ENCODE data around the gene USP54.
"Not testable (repeated sequence)": the region's sequence is repeated elsewhere in the genome, so short reads cannot be mapped to it uniquely, and the experiment has no call there.

USP54 gene

DNA sequence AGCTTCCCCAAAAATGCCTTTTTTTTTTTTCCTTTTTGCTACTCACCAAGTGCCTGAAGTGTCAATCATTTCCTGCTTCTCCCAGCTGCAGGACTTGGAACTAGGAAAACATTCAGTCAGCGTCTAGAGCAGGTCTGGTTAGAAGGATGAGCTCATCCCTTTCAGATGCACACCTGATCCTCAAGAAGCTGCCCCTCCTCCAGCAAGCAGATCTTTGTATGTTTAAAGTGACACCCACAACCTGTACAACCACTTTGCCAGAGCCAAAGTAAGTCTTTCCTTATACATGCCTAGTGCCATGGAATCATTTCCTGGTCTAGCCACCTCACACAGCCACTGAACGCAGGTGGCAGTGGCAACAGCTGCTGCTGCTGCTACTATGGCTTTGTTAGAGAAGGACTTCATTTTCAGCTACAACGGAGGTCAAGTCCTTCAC, 10.4 kb upstream of the USP54 start:
- no peak for TF ChIP-seq POLR2A (IDR thresholded peaks at IDR 0.05; ENCODE audit: low read length)
- TF ChIP-seq GATA1 (IDR thresholded peaks at IDR 0.05; ENCODE audit: low read depth, low read length), result no peak
- no peak for DNase-seq

DNA sequence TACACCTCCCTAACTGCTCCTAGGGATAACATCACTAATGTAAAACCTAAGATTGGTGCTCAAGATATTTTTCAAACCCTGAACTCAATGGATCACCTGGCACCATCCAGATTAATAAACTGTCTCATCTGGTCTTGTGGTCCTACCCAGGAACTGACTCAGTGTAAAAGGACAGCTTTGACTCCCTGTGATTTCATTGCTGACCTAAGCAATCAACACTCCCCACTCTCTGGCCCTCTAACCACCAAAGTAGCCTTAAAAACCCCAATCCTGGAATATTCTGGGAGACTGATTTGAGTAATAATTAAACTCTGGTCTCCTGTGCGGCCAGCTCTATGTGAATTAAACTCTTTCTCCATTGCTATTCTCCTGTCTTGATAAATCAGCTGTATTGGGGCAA, 6.2 kb upstream of the USP54 start:
- TF ChIP-seq GATA1 (IDR thresholded peaks at IDR 0.05; ENCODE audit: low read depth, low read length) (no peak), POLR2A (IDR thresholded peaks at IDR 0.05; ENCODE audit: low read length) (no peak)
- DNase-seq, result no peak

DNA sequence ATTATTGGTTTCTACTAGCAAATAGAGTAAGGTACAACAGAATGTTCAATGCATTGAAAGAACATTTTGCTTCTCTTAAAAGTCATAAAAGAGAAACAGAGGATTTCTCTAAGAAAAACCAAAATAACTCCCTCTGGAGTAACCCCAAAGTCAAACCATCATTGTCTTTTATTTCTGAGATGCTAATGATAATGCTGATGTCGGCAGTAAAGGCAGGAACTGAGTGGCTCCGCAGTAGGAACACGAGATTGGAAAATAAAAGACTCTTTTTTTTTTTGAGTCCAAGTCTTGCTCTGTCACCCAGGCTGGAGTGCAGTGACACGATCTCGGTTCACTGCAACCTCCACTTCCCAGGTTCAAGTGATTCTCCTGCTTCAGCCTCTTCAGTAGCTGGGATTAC, 2.7 kb upstream of the USP54 start:
- no peak for DNase-seq
- TF ChIP-seq POLR2A (IDR thresholded peaks at IDR 0.05; ENCODE audit: low read length), result no peak
- TF ChIP-seq GATA1 (IDR thresholded peaks at IDR 0.05; ENCODE audit: low read depth, low read length), result no peak

DNA sequence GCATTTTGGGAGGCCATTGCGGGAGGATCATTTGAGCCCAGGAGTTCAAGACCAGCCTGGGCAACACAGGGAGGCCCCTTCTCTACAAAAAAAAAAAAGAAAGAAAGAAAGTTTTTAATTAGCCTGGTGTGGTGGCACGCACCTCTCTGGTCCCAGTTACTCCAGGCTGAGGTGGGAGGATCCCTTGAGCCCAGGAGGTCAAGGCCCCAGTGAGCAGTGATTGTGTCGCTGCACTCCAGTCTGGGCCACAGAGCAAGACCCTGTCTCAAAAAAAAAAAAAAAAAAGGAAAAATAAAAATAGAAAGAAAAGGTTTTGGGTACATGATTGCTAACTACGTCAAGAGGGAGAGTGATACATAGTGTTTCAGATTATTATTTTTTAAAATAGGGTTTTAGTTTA, 2.0 kb upstream of the USP54 start:
- no peak for DNase-seq
- TF ChIP-seq POLR2A (IDR thresholded peaks at IDR 0.05; ENCODE audit: low read length) (no peak), GATA1 (IDR thresholded peaks at IDR 0.05; ENCODE audit: low read depth, low read length) (no peak)

DNA sequence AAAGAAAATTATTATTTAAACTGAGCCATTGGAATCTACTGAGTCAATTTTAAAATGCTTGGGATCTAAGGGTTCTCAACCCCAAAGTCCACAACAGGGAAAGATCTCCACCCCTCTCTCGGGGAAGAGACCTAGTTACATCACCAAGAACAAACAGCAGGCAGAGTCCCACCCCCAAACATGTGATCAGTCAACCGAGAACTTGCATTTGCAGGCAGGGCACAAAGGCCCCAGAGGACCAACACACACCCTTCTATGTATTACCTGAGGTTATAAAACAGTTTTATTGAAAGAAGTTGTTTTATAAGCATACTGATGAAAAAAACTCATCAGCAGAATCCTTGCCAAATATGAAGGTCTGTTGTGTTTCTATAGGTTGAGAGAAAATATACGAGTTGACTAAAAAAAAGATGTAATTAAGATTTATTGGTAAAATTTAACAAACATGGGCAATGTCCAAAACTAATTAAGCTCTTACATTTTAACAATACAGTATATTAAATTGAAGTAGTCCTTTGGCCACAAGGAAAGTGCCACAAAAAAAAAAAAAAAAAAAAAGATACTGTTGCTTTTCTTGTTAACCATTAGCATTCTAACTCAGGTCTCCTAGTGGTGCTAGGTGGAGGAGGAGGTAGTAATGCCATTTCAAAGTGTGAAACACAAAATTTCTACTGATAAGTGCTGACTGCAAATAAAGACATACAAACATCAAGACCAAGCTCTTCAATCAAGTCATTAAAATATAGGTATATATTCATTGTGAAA, 975 bp upstream of the USP54 start:
- TF ChIP-seq POLR2A (IDR thresholded peaks at IDR 0.05; ENCODE audit: low read length) (no peak), GATA1 (IDR thresholded peaks at IDR 0.05; ENCODE audit: low read depth, low read length) (no peak)
- DNase-seq, result peak; percentile 48 to 54

DNA sequence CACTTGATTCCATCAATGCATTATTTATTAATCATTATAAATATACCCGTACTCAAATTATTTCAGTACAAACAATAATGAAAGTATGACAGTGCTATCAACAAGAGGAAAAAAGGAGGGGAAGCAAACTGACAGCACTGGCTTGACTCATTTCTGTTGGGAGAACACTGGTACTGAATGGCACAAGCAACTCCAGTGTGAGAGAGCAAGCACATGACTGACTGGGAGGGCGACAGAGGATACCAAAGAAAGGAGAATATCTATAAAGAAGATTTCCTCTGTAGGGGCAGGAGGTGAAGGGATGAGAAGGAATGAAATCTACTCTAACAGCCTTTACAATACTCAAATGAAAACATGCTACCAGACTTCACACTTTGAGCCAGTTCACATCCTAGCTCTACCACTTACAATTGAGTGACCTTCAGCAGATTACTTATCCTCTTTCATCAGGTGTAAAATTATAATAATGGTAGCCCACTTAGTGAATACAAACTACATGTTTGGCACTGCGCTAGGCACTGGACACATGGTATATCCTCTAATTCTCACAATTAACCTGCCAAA, 1.5 kb downstream of the USP54 start:
- no peak for DNase-seq
- no peak for TF ChIP-seq POLR2A (IDR thresholded peaks at IDR 0.05; ENCODE audit: low read length)
- no peak for TF ChIP-seq GATA1 (IDR thresholded peaks at IDR 0.05; ENCODE audit: low read depth, low read length)

DNA sequence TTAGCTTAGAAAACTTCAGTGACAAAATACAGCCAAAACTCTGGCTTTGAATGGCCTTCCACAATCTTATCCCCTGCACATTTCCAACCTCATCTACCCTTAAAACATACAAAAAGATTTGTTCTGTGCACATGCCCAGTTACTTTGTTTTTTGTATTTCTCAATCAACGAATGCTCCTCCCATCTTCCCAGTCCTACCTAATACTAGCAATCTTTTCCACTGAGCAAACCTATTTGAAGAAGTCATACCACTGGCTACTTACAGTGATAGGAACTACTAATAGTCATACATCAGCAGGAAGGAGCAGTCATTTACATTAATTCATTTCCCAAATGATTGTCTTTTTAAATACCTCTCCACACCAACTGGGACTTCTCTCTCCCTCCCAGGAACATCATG, 2.5 kb downstream of the USP54 start:
- no peak for DNase-seq
- TF ChIP-seq POLR2A (IDR thresholded peaks at IDR 0.05; ENCODE audit: low read length) (no peak), GATA1 (IDR thresholded peaks at IDR 0.05; ENCODE audit: low read depth, low read length) (no peak)

DNA sequence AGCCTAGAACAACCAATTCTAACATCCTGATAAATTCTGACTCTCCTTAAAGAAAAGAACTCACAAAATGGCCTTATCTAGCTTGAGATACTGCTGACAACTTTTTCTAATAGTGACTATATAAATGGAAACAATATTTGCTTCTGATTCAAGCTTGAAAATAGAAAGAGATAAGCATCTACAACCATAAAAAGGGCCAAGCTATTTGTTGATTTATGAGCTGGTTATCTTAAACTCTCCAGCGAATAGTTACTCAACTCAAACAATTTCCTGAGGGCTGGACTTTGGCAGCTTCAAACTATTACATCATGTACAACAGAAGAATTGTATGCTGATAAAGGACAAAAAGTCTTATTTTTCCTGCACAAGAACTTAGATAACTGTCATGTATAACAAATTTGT, 4.6 kb downstream of the USP54 start:
- TF ChIP-seq GATA1 (IDR thresholded peaks at IDR 0.05; ENCODE audit: low read depth, low read length), result no peak
- DNase-seq, result peak; percentile 56 to 57

DNA sequence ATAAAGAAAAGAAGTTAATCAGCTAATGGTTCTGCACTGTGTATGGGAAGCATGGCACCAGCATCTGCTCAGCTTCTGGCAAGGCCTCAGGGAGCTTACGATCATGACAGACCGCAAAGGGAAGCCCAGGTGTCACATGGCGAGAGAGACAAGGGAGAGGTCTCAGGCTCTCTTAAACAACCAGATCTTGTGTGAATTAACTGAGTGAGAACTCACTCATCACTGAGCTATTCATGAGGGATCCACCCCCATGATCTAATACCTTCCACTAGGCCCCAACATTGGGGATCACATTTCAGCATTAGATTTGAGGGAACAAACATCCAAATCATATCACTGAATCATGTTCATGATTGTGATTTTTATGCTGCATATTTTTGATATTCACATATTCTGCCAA, 5.8 kb downstream of the USP54 start:
- TF ChIP-seq GATA1 (IDR thresholded peaks at IDR 0.05; ENCODE audit: low read depth, low read length) (no peak), POLR2A (IDR thresholded peaks at IDR 0.05; ENCODE audit: low read length) (no peak)
- no peak for DNase-seq

DNA sequence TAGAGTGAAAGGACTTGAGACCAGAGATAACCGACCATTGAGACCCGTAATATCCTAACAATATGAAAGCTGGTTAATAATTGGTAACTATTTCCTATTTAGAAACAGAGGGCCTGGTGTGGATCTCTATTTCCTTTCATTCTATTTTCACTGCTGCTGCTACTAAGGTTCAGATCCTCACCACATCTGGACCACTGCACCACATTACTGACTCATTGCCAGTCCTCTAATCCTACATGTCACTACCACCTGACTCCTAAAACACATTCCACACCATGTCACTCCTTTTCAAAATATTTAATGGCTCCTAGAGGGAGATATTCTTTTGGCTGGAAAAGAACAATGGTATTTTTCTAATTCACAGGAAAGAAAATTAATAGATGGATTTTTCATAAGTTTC, 6.4 kb downstream of the USP54 start:
- TF ChIP-seq POLR2A (IDR thresholded peaks at IDR 0.05; ENCODE audit: low read length) (no peak), GATA1 (IDR thresholded peaks at IDR 0.05; ENCODE audit: low read depth, low read length) (no peak)
- no peak for DNase-seq

DNA sequence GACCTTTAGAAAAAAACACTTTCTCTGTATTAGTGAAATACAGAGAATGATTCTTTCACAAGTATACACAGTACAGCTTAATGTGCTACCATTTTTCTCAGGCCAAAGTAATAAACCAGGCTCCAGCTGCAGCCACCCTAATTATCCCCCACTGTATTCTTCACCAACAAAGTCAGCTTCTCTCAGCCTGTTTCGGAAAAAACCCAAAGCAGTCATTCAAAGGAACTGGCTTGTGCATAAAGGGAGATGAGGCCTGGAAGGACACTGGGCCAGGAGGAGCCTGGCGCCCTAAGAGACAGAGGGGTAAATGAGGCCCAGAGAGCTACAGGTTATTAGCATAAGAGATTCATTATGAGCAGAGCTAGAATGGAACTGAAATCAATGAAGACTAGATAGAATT, 9.2 kb downstream of the USP54 start:
- TF ChIP-seq GATA1 (IDR thresholded peaks at IDR 0.05; ENCODE audit: low read depth, low read length), result no peak
- TF ChIP-seq POLR2A (IDR thresholded peaks at IDR 0.05; ENCODE audit: low read length), result no peak
- no peak for DNase-seq

DNA sequence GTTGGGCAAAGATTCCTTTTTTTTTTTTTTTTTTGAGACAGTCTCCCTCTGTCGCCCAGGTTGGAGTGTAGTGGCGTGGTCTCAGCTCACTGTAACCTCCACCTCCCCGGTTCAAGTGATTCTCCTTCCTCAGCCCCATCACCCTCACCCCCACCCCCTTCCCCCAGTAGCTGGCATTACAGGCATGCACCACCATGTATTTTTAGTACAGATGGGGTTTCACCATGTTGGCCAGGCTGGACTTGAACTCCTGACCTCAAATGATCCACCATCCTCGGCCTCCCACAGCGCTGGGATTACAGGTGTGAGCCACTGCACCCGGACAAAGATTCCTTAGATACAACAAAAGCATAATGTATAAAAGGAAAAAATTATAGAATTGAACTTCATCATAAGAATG, 12.2 kb downstream of the USP54 start:
- not testable (repeated sequence) for DNase-seq

DNA sequence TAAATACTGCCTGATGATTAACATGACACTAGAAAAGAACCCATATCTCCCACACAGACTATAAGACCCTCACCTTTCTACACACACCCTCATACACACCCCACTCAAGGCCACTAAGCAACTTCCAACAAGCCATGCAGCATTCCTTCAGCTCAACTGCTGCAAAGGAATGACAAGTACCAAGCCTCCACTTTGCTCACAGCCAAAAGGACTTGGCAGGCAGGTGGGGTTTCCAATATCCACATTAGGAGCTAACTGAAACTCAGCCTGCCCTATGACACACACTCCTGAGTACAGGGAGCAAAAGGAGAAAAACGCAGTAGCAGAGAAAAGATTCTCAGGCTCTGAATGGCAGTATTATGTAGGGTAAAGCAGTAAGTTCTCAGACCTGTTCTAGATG, 13.4 kb downstream of the USP54 start:
- TF ChIP-seq GATA1 (IDR thresholded peaks at IDR 0.05; ENCODE audit: low read depth, low read length) (no peak), POLR2A (IDR thresholded peaks at IDR 0.05; ENCODE audit: low read length) (no peak)

DNA sequence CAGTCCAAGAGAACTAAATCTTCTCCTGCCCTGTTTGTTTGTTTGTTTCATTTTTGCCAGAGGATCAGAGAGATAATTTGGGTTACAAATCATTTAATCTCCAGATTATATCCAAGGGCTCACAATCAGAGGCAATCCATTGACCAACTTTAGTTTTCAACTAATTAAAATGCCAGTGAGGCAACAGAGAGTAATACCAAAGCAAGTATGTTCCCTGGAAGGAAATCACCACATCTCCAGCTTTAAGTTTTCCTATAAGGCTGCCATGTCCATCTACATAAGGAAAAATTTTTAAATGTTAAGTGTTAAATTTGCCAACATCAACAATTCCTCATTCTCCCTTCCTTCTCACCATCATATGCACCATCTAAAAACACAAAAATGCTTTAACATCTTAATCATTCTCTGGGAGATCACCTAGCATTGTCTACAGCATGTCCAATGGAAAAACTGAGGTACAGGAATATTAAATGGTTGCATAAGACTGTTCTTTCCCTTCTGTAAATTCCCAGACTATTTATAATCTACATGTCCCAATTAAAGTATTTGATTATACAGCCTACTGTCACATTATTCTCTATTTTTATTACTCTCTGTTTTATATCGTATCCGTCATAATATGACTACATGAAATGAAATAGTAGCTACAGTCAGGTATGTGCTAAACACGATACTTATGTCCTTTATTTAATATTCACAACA, 14.1 kb downstream of the USP54 start:
- DNase-seq, result no peak

More for the DNA sequence above, 13.4 kb downstream of the USP54 start:
- DNase-seq, result no peak

More for the DNA sequence above, 14.1 kb downstream of the USP54 start:
- TF ChIP-seq POLR2A (IDR thresholded peaks at IDR 0.05; ENCODE audit: low read length), result no peak
- no peak for TF ChIP-seq GATA1 (IDR thresholded peaks at IDR 0.05; ENCODE audit: low read depth, low read length)

All from erythroblast (primary cell).